ENCODE data around the gene FARS2. TPM values are rescaled to one million over a fixed set of nuclear protein-coding genes. Genes with fewer than 3 reads are reported as not detected.

Gene FARS2
- total and polyA plus RNA-seq, 9 of the 15 experiments (the other 6 are each of a cell fraction or from before 2014, with no cell fraction given) = 16.5 to 62.2 (median 27.0) TPM

DNA sequence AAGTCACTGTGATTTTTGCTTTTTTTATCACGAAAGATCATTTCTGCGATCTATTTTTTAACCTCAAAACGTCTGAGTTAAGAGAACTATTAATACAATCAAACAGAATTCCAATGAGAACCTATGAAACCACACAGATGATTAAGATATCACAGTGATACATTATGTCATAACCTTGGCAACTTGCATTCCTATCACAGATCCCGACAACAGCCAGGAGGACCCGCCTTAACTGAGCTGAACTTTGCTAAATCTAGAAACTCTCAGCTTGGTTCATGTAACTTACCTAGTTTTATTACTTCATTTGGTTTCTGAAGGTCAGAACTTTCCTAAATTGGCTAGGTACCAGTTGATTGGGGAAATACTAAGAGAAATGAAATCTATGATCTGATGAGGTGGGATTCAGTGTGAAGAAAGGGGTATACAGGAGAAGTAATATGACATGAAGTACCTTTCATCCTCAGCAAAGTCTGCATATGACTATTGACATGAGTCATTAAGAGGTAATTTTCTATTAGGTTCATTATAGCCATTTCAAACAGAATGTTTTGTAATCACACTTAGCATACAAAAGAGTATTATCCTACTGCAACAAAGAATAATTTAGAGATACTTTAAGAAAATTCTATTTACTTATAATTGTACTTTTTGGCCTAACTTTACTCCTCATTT, 11.7 kb upstream of the FARS2 start:
- H3K4me2 ChIP-seq (ENCODE audit: insufficient read depth, low read length) = no peak overlapping the region
- no peak overlapping the region for H3K4me3 ChIP-seq
- H3K27ac ChIP-seq (ENCODE audit: extremely low read depth, low read depth, low read length) = no peak overlapping the region
- 0 out of 2 replicates have a peak, but pooled peaks cover 2% of the 10 kb centered on the region for H3K9me3 ChIP-seq (replicated peaks; ENCODE audit: control insufficient read depth, insufficient read depth, low read depth, low read length)
- peaks cover 49% of the 10 kb centered on the region for H3K36me3 ChIP-seq (ENCODE audit: control insufficient read depth, insufficient read depth, low read length)
- no peaks in the 10 kb centered on the region for H3K9me1 ChIP-seq (ENCODE audit: control insufficient read depth, insufficient read depth, low read length)
- no TSS peak for BruUV-seq (replicated peaks)
- DNase-seq (ENCODE audit: extremely low read depth in 1 of 4, low spot score in 3 of 4) (no peak), ATAC-seq (no peak), FAIRE-seq (no peak)
- no peak overlapping the region for H3K9ac ChIP-seq (ENCODE audit: insufficient read depth in 1 of 2, low read depth in 2 of 2, low read length in 2 of 2)
- peaks cover 8% of the 10 kb centered on the region; the same call in 1 of the 2 replicates for H4K20me1 ChIP-seq (replicated peaks; ENCODE audit: control insufficient read depth, insufficient read depth, low read length)
- H2AFZ ChIP-seq (ENCODE audit: low read depth, low read length) = no peak overlapping the region
- ChIA-PET CTCF (ENCODE audit: low intra/inter-chr PET ratio) (no interaction called here), POLR2A (interaction anchor here (0.8 kb wide), 1 partner anchor 17 kb away, joined by 3 read pairs; no protein-coding TSS in a partner anchor)
- 80% methylated on average over 5 of the region's 5 CpGs for WGBS (ENCODE audit: insufficient coverage, low coverage, missing lambda C conversion rate)
- TF ChIP-seq, protein P1, sequence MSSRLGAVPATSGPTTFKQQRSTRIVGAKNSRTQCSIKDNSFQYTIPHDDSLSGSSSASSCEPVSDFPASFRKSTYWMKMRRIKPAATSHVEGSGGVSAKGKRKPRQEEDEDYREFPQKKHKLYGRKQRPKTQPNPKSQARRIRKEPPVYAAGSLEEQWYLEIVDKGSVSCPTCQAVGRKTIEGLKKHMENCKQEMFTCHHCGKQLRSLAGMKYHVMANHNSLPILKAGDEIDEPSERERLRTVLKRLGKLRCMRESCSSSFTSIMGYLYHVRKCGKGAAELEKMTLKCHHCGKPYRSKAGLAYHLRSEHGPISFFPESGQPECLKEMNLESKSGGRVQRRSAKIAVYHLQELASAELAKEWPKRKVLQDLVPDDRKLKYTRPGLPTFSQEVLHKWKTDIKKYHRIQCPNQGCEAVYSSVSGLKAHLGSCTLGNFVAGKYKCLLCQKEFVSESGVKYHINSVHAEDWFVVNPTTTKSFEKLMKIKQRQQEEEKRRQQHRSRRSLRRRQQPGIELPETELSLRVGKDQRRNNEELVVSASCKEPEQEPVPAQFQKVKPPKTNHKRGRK (tag; IDR thresholded peaks at IDR 0.05) = no peak
- no peak for TF ChIP-seq ZNF76 (CRISPR knock-in tag; IDR thresholded peaks at IDR 0.05; ENCODE audit: borderline replicate concordance)
- TF ChIP-seq POLR2A (conservative IDR thresholded peaks at IDR 0.05) = no peak
- TF ChIP-seq BDP1 (IDR thresholded peaks at IDR 0.05; ENCODE audit: insufficient read depth, insufficient read length) = no peak
- H3K27me3 ChIP-seq (ENCODE audit: control insufficient read depth in 2 of 2, insufficient read depth in 2 of 2, low read length in 2 of 2) = no peaks in the 10 kb centered on the region; a peak in 1 of 5 replicates
- H3K4me1 ChIP-seq (replicated peaks in 1 of 2; ENCODE audit: control insufficient read depth in 2 of 2, insufficient read depth in 2 of 2, low read length in 2 of 2) = peaks cover 0 to 3% of the 10 kb centered on the region in 2 experiments; a peak in 1 of 5 replicates
- intact Hi-C loops (cut with micrococcal nuclease) (no loop called here), in situ Hi-C loops (cut with MboI) (no loop called here)
- peaks cover 69% of the 10 kb centered on the region for H3K79me2 ChIP-seq (ENCODE audit: control insufficient read depth, insufficient read depth, low read length)
